Activated CD8-positive, alpha-beta memory T cell treated with anti-CD3 and anti-CD28 coated beads for 24 hours (primary cell): ENCODE data around the gene CDK10.
"Not testable (repeated sequence)": the region's sequence is repeated elsewhere in the genome, so short reads cannot be mapped to it uniquely, and the experiment has no call there.

Source experiments
- DNase-seq: peaks from one replicate; pipeline ENCODE4 v3.0.0-alpha.2; 2020

CDK10 gene

DNA sequence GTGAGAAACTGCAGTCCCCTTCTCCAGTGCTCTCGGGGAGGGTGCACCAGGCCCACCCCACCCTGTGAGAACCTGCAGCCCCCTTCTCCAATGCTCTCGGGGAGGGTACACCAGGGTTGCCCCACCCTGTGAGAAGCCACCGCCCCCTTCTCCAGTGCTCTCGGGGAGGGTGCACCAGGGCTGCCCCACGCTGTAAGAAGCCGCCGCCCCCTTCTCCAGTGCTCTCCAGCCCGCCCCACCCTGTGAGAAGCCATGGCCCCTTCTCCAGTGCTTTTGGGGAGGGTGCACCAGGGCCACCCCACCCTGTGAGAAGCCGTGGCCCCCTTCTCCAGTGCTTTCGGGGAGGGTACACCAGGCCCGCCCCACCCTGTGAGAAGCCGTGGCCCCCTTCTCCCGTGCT is 16.7 kb upstream of the CDK10 start:
- DNase-seq: no peak

DNA sequence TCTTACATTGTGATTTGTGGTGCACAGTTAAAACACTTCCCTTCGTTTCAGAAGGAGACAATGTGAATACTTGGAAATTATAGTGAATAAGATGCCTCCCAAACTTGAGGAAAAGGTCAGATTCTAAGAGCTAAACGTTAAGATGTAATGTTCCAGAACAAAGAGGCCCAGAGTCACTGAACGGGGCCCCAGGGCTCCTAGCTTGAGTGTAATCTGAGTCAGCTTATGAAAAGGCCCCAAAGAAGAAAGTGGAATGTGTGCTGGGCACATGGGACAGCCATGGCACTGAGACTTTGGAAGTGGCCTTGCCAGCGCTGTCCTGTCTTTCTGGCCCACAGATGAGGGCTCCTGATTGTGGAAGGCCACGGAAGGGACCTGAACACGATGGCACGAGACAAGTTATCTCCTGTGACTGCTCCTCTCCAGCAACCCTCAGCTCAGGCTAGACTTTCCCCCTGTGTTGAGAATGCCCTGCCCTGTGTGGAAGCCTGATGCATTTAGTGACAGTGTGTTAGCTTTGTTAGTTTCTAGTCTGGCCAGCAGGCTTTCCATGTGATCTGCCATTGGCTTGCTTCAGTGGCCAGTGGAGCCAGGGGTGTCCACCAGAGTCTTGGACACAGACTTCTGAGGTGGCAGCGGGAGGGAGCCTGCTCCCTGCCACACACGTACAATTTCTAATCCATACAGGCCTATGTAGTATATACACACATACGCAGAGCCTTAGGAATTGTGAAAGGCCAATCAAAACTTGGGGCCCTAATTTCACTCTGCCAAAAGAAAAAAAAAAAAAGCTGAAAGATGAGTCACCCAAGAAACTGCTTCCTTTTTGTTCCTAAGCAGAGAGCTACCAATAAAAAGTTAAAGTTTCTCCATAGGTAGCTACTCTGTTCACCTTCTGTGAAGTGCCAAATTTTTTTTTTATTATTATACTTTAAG is 15.7 kb upstream of the CDK10 start:
- no peak for DNase-seq

- DNase-seq: not testable (repeated sequence)
Measured at GRCh38 chr16:89671565-89671964, 14.9 kb upstream of the CDK10 start.

DNA sequence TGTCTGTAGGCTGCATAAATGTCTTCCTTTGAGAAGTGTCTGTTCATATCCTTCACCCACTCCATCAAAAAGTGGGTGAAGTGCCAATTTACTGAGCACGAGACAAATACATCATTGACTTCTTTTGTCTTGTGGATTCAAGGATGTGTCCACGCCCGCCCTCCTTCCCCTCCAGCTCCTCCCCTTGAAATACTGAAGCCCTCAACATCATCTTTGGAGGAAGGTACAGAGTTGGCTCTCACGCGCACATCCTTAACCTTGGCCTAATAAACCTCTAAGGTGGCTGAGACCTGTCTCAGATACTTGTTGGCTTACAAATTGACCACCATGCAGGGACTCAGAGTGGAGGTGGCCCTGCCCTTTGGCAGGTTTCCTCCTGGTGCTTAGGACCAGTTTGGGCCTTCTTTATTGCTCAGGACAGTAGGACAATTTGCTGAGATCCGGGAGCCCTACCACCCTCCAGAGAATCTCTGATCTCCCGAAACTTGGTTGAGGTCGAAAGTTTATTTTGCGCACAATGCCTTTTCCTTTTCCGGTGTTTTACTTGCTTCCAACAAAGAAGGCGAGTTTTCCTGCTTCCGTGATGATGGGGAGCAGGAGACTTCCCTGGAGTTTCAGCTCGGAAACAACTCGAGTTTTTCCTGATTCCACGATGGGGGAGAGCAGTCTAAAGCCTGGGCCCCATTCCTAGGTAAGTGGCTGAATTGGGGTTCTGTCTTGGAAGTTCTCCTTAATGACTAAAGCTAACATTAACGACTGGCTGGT is 14.1 kb upstream of the CDK10 start:
- DNase-seq: no peak

DNA sequence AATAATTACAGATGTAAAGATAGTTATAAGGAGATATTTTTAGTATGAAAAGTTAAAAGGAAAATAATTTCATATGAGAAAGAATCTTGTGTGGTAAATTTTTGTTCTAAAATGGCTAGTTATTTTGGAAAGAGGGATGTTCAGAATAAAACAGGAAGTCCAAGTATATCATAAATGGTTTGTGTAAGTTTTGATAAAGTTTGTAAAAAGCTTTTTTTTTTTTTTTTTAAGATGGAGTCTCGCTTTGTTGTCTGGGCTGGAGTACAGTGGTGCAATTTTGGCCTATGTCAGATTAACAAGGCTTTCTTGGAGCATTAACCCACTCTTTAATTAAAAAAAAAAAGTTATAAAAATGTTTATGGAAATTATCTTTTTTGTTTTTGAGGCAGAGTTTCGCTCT is 8.2 kb upstream of the CDK10 start:
- DNase-seq: no peak

GRCh38 chr16:89685916-89686315 is 573 bp upstream of the CDK10 start:
- no peak for DNase-seq

DNA sequence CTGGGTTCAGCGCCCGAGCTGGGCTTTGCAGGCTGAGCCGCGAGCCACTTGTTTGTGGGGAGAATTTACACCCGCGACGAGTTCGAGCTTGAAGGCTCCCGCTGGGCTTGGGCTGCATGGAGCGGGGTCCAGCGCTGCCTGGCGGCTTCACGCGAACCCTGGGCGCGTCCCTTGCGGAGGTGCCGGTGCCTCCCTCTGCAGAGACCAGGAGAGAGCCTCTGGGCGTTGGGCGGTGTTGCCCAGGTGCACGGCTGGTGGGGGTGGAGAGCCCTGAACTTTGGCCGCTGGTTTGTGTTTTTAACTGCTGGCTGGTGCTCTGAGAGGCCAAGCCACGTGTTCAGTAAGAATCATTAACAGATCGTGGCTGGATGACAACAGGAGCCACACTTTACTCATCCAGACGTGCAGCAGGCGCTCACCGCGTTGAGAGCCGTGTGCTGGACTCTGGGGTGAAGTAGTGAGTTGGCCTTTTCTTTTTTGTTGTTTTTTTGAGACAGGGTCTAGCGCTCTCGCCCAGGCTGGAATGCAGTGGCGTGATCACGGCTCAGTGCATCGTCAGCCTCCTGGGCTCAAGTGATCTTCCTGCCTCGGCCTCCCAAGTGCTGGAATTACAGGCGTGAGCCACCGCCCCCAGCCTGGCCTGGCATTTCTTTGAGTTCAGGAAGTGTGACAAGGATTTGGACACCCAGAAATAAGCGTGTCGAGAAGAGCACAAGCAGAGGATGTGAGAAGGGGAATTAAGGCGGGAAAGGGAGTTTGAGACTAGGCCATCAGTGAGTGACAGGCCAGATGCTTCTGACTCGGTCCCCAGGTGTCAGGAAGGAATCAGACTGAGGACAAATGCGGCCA is 827 bp downstream of the CDK10 start:
- no peak for DNase-seq

DNA sequence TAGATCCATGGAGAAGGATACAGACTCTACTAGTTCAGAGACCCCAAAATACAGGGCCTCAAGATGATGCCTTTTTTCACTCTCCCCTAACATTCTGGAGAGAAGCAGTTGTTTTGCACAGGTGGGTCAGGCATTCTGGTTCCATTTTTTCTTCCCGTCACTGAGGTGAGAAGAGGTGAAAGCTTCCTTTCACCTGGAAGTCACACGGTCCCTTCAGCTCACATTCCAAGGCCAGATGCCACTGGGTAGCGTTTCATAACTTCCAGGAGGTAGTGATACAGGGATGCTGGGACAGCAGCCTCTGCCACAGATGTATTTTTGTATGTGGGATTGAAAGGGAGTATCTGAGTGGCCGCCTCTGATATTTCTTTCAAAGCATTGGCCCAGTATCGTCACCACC is 1.9 kb downstream of the CDK10 start:
- no peak for DNase-seq

DNA sequence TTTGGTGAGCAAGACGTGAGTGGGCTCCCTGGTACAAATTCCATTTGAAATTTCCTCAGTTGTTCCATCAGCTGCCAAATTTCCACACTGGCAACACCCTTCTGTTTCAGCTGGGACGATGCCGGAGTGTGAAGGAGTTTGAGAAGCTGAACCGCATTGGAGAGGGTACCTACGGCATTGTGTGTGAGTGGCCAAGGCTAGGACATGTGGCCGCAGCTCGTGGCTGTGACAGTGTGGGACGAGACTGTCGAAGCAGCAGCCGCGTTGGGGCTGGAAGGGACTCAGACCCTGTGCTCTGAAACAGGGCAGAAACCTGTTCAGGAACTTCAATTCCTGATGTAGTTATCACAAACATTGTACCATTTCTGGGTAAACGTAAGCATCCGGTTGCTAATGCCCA is 2.7 kb downstream of the CDK10 start:
- DNase-seq: no peak

DNA sequence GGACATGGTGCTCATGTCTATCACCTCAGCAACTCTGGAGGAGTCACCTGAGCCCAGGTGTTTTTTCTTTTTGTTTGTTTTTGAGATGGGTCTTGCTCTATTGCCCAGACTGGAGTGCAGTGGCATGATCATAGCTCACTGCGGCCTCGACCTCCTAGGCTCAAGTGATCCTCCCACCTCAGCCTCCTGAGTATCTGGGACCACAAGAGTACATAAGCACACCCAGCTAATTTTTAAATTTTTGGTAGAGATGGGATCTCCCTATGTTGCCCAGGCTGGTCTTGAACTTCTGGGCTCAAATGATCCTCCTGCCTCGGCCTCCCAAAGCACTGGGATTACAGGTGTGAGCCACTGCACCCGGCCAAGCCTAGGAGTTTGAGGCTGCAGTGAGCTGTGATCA is 3.1 kb downstream of the CDK10 start:
- DNase-seq: not testable (repeated sequence)

DNA sequence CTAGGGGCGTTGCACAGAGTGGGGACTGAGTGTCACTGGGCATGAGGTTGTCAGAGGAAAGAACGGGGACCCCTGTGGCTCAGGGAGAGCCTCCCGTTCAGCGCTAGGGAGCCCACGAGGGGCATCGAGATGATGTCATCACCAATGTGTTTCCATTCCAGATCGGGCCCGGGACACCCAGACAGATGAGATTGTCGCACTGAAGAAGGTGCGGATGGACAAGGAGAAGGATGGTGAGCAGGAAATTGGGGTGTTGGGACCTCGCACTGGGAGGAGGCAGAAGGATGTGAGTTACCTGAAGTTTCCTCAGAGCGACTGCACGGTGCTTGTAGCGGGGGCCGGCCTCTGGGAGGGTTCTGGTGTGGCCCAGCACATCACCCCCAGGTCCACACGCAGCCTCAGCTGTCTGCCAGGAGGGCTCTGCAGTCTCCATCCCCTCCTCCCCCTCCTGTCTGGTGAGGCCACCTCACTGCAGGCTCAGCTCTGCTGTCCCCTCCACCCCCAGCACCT is 4.0 kb downstream of the CDK10 start:
- no peak for DNase-seq

GRCh38 chr16:89691231-89691985 is 4.9 kb downstream of the CDK10 start:
- no peak for DNase-seq

DNA sequence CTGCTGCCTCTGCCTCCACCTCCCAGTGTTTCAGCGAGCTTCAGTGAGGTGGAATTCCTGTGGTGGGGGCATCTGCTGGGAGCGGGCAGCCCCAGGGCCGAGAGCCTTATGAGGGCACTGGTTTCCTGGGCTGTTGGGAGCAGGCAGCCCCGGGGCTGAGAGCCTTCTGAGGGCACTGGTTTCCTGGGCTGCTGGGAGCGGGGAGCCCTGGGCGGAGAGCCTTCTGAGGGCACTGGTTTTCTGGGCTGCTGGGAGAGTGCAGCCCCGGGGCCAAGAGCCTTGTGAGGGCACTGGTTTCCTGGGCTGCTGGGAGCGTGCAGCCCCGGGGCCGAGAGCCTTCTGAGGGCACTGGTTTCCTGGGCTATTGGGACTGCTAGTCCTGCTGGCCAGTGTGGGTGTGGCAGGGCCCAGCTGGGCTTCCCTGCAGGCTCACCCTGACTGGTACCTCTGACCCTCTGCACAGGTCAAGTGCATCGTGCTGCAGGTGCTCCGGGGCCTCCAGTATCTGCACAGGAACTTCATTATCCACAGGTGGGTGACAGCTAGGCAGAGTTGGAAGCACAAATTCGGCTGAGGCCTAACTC is 5.6 kb downstream of the CDK10 start:
- DNase-seq: no peak

GRCh38 chr16:89693289-89693731 is 6.8 kb downstream of the CDK10 start:
- DNase-seq: no peak

GRCh38 chr16:89693931-89694783 is 7.7 kb downstream of the CDK10 start:
- DNase-seq: no peak

GRCh38 chr16:89694784-89695085 is 8.2 kb downstream of the CDK10 start:
- DNase-seq: not testable (repeated sequence)

DNA sequence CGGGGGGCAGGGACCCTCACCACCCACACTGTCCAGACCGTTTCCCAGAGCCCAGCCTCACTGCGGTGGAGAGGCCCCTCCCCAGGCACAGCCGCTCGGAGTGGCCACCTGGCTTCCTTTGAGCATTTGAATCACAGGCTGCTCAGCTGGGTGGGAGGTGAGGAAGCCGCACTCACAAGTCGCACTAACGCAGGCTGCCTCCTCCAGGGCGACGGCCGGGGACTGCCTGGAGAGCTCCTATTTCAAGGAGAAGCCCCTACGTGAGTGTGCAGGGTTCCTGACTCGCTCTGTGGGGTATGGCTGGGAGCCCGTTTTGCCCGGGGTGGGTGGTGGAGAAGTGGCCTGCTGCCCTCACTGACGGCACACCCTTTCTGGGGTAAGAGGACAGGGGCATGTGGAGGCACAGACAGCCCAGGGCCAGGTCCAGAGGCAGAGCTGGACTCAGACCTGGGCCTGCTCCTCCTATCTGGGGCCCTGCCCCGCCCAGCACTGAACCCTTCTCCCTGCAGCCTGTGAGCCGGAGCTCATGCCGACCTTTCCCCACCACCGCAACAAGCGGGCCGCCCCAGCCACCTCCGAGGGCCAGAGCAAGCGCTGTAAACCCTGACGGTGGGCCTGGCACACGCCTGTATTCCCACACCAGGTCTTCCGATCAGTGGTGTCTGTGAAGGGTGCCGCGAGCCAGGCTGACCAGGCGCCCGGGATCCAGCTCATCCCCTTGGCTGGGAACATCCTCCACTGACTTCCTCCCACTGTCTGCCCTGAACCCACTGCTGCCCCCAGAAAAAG is 8.8 kb downstream of the CDK10 start:
- DNase-seq: no peak

GRCh38 chr16:89695875-89696669 is 9.6 kb downstream of the CDK10 start:
- no peak for DNase-seq

DNA sequence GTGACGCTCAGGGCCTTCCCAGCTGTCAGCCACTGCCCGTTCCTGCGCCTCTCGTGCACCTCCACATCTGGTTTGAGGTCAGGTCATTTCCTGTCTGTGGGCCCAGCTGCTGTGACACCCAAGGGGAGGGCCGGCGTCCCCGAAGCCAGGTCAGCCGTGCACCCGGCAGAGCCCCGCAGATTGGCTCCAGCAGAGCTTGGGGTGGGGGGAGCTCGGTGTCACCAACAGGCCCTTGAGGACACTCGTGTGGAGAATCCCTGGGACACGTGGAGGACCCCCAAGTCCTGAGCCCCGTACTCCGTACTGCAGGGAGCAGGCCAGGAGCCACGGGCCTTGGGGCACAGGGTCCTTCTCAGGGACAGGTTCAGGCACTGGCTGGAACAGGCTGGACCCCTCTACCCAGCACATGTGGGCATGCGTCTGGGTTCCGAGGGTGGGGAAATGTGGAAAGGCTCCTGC is 10.2 kb downstream of the CDK10 start:
- DNase-seq: no peak
